NCI-H446 (cell line): Measurements from ENCODE around the gene WDR55.
"Not testable (repeated sequence)": the region's sequence is repeated elsewhere in the genome, so short reads cannot be mapped to it uniquely, and the experiment has no call there.

Source experiments
- DNase-seq, 2 experiments: peaks; one replicate each; lab custom pipeline; 2025; lab: John Stamatoyannopoulos, UW

WDR55 gene

GRCh38 chr5:140664359-140665119, at the start of gene WDR55:
Gene WDR55, plus strand, starts transcription at chr5:140664904. Its CDS starts 9 bp downstream, at chr5:140664913.
- DNase-seq: peak; percentile 76 to 91

- no peak for DNase-seq
Observed at GRCh38 chr5:140622301-140622700, 42.4 kb upstream of the WDR55 start.

GRCh38 chr5:140623061-140623460, 41.6 kb upstream of the WDR55 start:
- not testable (repeated sequence) for DNase-seq

- not testable (repeated sequence) for DNase-seq
Observed at GRCh38 chr5:140624886-140625285, 39.8 kb upstream of the WDR55 start.

- DNase-seq: no peak
Observed at GRCh38 chr5:140627972-140628371, 36.7 kb upstream of the WDR55 start.

- DNase-seq: no peak
Observed at GRCh38 chr5:140628711-140629110, 36.0 kb upstream of the WDR55 start.

GRCh38 chr5:140630292-140631035, 34.2 kb upstream of the WDR55 start:
- no peak for DNase-seq

GRCh38 chr5:140631036-140631417, 33.7 kb upstream of the WDR55 start:
- DNase-seq: no peak

GRCh38 chr5:140631831-140632365, 32.8 kb upstream of the WDR55 start:
- DNase-seq: no peak

- no peak for DNase-seq
Observed at GRCh38 chr5:140632366-140633020, 32.2 kb upstream of the WDR55 start.

GRCh38 chr5:140633021-140633471, 31.7 kb upstream of the WDR55 start, which contains the start of gene CD14:
Gene CD14, minus strand, starts transcription at chr5:140633175. Its CDS starts 104 bp downstream, at chr5:140633071.
- peak in 1 of 2 experiments; percentile 13 for DNase-seq

GRCh38 chr5:140633501-140633900, 31.2 kb upstream of the WDR55 start:
- DNase-seq: no peak

GRCh38 chr5:140634103-140634502, 30.6 kb upstream of the WDR55 start:
- no peak for DNase-seq

GRCh38 chr5:140635291-140636257, 29.1 kb upstream of the WDR55 start:
- no peak for DNase-seq

- no peak for DNase-seq
Observed at GRCh38 chr5:140637371-140638100, 27.2 kb upstream of the WDR55 start.

- DNase-seq: not testable (repeated sequence)
Observed at GRCh38 chr5:140638898-140639147, 25.9 kb upstream of the WDR55 start.

GRCh38 chr5:140639148-140639981, 25.3 kb upstream of the WDR55 start, which contains the start of gene TMCO6:
Gene TMCO6, plus strand, starts transcription at chr5:140639451. Its CDS starts 77 bp downstream, at chr5:140639528.
- DNase-seq: peak; percentile 78 to 94

GRCh38 chr5:140641716-140642115, 23.0 kb upstream of the WDR55 start:
- no peak for DNase-seq

- DNase-seq: no peak
Observed at GRCh38 chr5:140642718-140643117, 22.0 kb upstream of the WDR55 start.

- no peak for DNase-seq
Observed at GRCh38 chr5:140647042-140647419, 17.7 kb upstream of the WDR55 start.
